Umbilical cord (tissue), 2 donors: Measurements from ENCODE around the gene ZBTB7C. TPM values are rescaled to one million over a fixed set of nuclear protein-coding genes. Genes with fewer than 3 reads are reported as not detected.

Experiments
- DNase-seq: peaks from one replicate; pipeline ENCODE4 v3.0.0-alpha.2; 2015; ENCODE audit warnings: low spot score
- total RNA-seq: library from RNA; depleted of rRNA; stranded (reverse); fragments of >200 nt; gene quantifications from one replicate; pipeline ENCODE4 v1.2.3, GENCODE V29; 2014; ENCODE audit warnings: low replicate concordance; ENCODE audit not compliant: insufficient read depth

The ZBTB7C gene
- total RNA-seq, 1 donor from 2014 or later = 1.7 TPM

GRCh38 chr18:48194591-48195181 is 214.5 kb downstream of the ZBTB7C start:
- peak; percentile 7 for DNase-seq

DNA sequence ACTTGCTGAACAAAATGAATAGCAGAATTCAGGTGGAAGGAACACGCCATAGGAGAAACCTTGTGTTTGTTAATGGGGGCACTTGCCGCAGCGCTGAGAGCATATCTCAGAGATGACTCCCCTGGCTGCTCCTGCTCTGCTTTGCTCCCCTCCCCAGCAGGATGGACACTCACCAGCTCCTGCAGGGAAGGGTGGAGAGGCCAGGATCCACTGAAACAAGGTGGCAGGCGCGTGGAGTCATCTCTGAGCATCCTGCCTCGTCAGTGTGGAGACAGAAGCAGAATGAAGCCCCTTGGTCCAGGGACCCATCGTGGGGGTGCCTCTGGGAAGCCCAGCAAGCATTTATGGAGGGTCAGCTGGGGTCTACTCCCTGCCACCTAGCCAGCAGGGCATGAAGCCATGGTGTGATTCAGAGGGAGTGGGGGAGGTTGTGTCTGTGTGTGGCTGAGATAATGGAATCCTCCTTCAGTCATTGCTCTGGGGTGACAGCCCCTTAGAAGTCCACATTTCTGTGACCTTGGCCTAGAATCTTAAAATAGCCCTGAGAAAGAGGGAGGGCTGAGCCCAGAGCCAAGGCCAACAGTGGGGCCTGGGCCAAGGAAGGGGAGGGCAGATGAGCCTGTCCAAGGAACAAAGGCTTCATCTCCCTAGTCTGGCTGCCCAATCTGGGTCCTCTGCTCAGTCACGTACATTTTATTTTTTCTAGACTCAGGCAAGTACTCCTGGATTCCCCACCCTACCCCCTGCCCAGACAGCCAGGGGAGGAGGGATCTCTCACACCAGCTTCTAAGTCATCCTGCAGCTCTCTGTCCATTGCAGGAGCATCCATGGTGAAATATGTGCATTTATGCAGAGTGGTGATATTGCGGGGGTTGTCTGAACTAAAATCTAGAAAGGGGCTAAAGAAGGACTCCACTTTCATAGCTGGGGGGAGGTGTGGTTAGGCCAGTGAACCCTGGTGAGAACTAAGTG is 215.4 kb downstream of the ZBTB7C start:
- DNase-seq = peak; percentile 52

DNA sequence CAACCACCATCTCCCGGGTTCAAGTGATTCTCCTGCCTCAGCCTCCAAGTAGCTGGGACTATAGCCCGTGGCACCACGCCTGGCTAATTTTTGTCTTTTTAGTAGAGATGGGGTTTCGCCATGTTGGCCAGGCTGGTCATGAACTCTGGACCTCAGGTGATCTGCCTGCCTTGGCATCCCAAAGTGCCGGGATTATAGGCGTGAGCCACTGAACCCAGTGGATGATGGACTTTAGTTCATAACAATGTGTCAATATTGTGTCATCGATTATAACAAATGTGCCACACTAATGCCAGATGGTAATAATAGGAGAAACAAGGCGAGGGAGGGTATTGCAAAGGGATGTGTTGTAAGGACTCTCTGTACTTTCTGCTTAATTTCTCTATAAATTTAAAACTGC is 216.6 kb downstream of the ZBTB7C start:
- no peak for DNase-seq

DNA sequence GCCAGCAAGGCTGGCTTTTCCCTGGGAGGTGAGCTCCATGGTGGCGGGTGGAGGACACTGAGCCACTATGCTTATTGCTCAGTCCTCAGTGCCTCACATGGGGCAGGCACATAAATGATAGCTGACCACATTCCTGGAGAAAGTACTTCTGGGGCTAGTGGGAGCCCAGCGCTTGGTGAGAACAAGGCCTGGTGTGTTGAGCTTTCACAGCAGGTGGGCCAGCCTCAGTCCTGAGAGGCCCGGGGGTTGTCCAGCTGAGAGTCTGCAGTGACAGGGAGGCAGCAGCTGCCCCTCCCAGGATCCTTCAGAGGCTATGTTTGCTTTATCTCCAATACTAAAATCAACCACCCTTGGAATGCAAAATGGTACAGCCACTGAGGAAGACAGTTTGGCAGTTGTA is 217.7 kb downstream of the ZBTB7C start:
- DNase-seq = no peak

- no peak for DNase-seq
Measured at GRCh38 chr18:48190994-48191393, 218.2 kb downstream of the ZBTB7C start.

DNA sequence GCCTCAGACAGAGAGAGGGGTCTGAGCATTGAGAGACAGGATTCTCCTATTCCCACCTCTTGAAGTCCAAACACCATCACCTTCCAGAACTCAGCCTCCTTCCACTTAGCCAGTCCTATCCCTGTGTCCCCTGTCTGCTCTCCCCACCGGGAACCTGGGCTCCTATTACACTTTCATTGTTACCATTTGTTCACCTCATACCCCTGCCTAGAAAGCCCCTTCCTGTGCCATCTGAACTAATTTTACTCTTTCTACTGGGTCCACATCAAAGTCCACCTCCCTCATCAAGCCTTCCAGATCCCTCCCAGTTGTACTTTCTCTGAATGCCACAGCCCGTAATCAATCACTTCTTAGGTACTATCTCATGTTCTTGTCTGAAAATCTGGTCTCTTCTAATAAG is 220.6 kb downstream of the ZBTB7C start:
- no peak for DNase-seq

DNA sequence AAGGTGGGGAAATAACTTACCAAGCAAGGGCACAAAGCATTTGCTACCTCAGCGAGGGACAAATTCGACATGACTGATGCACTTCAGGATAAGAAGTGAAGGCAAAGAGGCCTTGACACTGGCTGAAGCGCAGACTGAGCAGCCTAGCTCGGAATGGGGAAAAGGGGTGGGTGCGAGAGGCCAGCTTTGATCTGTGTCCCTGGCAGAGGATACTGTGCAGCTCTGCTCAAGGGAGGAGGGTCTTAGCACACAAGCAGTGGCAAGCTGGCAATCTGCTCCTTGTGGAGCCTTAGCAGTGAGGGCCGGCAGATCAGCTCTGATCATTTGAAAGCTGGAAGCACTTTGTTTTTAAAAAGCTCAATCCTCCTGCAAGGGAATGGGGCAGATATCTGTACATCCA is 222.3 kb downstream of the ZBTB7C start:
- DNase-seq = peak; percentile 76

- peak; percentile 82 for DNase-seq
Measured at GRCh38 chr18:48186131-48186766, 222.9 kb downstream of the ZBTB7C start.

DNA sequence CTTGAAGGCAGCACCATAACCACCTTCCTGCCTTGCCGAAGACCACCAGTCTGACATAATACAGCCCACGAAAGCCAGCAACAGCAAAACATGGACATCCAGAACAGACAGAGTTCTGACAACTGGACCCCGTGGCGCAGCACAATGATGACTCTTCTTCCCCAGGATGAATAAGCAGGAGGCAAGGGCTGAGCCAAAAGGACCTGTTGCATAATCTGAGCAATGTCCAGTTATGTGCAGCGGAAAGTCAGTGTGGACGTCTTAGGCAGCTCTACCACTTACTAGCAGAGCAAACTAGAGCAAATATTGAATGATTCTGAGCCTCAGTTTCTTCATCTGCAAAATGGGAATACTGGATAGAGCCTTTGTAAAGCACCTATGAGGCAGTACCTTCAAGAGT is 225.1 kb downstream of the ZBTB7C start:
- DNase-seq = no peak

DNA sequence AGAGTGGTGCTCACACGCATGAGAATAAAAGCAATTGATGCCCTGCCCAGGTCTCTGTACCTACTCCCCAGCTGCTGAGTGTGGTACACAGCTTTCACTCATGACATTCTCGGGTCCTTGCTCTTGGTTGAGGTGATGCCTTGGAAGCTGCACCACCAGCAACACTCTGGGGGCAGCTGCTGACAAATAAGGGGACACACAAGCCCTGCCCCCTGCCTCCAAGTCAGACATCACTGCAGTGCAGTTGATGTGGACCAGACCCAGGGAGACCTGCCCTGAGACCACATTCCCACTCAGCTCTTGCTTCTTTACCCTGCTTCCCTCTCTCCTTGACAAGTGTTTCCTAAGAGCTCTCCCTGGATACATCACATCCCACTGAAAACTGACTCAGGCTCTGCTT is 225.6 kb downstream of the ZBTB7C start:
- no peak for DNase-seq

DNA sequence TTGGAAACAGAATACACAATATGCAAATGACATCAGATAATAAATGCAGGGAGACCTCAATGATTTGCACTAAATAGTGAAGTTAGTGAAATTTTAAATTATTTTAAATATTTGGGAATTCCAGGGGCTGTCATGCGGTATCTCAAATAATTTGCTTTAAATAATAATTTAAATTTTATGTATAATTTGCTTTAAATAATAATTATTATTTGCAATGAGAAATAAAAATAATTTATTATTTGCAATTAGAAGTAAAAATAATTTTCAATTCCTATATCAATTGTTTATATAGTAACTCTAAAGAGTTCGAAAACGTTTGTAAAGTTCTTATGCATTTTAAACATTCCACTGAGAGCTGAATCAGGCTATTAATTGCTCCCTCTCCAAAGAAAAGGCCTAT is 226.4 kb downstream of the ZBTB7C start:
- no peak for DNase-seq

- no peak for DNase-seq
Measured at GRCh38 chr18:48181857-48182256, 227.3 kb downstream of the ZBTB7C start.

DNA sequence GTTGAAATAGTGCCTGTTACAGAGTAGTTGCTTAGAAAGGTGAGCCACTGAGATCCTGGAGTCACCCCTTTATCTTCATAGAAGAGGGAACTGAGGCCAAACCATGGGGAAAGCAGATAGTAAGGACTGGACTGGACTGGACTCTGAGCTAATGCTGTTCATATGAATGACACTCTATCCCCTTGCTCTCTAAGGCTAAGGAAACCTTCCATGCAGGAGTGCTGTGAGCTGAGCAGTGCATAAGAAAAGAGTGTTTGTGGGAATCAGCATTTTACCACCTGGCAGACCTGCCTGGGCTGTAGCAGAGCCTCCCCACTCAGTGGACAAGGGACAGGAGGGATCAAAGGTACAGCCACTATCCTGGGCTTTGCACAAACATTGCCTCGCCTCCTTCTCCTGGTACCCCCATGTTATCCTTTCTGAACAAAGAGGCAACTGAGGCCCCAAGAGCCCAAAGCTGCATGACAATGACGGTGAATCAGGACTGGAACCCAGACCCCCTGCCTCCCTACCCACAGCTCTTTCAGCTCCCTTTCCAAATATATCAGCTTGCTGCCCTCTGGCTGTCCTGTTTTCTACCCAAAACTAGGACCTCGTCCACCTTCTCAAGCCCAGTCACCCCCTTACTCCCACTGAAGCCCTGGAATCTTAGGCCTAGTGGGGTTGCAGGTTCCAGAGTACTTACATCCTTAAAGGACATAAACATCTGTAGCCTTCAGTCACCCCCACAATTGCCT is 227.9 kb downstream of the ZBTB7C start:
- DNase-seq = no peak

DNA sequence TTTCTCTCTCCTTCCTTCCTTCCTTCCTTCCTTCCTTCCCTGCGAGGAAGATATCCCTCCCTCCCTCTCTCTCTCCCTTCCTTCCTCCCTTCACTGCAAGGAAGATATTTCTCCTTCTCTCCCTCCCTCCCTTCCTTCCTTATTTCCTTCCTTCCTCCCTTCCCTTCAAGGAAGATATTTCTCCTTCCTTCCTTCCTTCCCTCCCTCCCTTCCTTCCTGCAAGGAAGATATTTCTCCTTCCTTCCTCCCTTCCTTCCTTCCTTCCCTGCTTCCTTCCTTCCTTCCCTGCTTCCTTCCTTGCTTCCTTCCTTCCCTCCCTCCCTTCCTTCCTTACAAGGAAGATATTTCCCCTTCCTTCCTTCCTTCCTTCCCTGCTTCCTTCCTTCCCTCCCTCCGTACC is 229.5 kb downstream of the ZBTB7C start:
- no peak for DNase-seq

DNA sequence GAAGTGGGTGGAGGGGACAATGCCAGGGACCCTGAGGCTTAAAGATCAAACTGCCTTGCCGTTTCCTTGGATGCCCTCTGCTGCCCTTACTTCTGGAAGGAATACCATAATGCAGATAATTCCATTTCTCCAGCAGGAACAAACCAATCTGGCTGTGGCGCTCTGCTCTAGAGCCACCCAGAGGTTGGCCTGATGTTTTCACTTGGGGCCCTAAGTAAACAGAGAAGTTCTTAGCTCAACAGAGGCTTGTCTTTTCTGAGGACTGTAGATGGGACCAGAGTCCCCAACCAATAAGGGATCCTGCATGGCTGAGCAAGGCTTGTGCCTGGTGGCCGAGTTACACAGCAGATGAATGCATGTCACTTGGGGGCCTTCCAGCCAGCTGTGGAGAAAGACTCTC is 230.2 kb downstream of the ZBTB7C start:
- no peak for DNase-seq

- DNase-seq = no peak
Measured at GRCh38 chr18:48176909-48177308, 232.3 kb downstream of the ZBTB7C start.

DNA sequence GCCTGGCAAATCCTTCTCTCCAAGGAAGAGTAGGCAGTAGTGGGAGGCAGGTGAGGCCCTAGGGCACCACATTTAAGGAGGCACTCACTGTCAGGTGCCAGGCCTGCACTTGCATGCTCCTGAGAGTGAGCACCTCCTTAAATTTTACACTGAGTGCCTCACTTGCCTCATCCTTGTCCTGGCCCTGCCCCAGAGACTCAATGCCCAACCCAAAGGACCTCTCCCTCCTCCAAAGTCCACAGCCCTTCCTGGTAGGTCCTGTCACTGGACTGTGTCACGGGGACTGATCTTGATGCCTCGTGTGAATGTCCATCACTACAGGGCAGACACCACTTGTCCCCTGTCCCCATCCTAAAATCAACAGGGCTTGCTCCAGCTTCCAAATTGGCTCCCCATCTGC is 235.6 kb downstream of the ZBTB7C start:
- no peak for DNase-seq

- DNase-seq = no peak
Measured at GRCh38 chr18:48172226-48173006, 236.8 kb downstream of the ZBTB7C start.

GRCh38 chr18:48171490-48172188 is 237.5 kb downstream of the ZBTB7C start:
- DNase-seq = no peak

DNA sequence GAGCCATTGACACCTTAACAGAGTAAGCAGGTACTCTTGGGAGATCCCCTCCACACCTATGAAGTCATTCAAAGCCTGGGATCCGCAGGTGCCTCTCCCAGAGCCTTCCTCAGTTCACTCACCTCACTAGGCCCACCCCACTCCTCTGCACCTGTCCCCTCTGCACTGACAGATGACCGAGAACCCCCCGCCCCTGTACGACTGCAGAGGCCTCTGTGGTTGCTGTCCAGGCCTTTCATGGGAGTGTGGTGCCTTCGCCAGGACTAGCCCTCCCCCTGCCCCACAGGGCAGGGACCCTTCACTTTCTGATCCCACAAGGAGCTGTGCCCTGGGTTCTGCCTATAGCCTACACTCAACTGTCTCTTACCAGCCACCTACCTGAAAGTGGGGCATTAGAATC is 238.5 kb downstream of the ZBTB7C start:
- no peak for DNase-seq
